ENCODE data around the gene SINHCAF. TPM values are rescaled to one million over a fixed set of nuclear protein-coding genes. Genes with fewer than 3 reads are reported as not detected.
A peak's percentile ranks its signal among the peaks of the same experiment; 100 is the strongest.

The SINHCAF gene
- total RNA-seq, 2 donors from 2014 or later: 22.4 to 34.7 TPM

DNA sequence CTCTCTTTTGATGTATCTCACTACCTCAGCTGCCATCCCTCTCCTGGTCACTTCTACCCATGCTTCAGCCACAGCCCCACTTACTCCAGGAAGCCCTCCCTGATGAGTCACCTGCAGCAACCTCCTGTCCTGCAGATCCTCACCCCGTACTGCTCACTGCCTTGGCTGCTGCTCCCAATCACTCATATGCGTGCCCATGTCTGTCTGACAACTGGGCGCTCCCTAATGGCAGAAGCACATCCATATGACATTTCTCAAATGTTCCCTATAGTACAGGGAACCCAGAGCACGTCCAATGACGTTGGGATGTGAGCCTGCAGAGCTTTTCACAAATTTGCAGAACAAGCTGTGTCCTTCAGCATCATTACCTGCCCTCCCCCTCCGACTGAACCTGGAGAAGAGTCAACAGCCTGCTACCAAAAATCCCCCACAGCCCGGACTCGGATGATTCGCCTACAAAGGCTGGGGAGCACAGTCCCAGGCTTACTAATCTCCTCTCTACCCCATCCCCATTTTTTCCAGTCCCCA, 90.0 kb downstream of the SINHCAF start:
- Histone ChIP-seq H3K27ac (no peak overlapping the region), H3K4me1 (no peaks in the 10 kb centered on the region), H3K27me3 (no peaks in the 10 kb centered on the region), H3K4me3 (no peak overlapping the region), H3K36me3 (no peaks in the 10 kb centered on the region), H3K9me3 (no peaks in the 10 kb centered on the region)
- DNase-seq (ENCODE audit: low spot score): no peak
- TF ChIP-seq, protein P1, sequence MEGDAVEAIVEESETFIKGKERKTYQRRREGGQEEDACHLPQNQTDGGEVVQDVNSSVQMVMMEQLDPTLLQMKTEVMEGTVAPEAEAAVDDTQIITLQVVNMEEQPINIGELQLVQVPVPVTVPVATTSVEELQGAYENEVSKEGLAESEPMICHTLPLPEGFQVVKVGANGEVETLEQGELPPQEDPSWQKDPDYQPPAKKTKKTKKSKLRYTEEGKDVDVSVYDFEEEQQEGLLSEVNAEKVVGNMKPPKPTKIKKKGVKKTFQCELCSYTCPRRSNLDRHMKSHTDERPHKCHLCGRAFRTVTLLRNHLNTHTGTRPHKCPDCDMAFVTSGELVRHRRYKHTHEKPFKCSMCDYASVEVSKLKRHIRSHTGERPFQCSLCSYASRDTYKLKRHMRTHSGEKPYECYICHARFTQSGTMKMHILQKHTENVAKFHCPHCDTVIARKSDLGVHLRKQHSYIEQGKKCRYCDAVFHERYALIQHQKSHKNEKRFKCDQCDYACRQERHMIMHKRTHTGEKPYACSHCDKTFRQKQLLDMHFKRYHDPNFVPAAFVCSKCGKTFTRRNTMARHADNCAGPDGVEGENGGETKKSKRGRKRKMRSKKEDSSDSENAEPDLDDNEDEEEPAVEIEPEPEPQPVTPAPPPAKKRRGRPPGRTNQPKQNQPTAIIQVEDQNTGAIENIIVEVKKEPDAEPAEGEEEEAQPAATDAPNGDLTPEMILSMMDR (IDR thresholded peaks at IDR 0.05): no peak

DNA sequence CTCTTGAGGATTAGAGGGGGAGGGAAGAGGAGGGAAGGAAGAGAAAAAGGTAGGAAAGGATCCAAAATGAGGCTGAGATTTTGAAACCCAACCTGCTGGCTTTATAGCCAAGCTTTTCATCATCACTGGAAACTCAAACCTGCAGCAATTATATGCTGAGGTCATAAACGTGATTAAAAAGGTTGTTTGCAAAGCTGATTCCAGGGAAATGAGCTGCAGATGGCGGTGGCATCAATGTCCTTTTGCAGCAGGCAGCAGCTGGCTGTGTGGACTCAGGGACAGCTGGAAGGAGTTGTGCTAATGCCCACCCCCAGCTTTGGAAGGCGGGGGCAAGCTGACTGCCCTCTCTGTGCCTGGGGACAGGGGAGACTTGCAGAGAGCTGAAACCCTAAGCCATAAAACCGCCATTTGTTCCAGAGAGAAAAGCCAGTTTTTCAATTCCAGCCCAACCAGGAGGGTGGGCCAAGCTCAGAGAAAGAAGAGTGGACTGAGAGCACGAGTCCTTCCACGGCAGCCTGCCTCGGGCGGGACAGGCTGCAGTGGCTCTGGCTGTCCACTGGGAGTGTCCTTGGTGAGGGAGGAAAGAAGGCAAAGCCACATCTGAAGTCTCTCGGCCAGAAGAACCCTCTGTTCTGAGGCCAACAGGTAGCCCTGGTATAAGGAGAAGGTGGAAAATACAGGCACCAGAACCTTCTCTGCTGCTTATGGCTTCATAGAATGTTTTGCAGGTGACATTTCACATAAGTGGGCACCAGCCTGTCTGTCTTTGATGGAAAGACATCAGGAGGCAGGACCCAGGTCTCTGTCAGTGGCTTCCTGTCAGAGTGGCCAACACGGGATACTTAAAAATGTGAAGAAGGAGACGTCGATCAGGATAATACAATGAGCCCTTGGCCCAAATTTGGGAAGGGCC, 90.7 kb downstream of the SINHCAF start:
- TF ChIP-seq, protein P1 (IDR thresholded peaks at IDR 0.05): peak in 1 of 2 donors; percentile 58
- H3K9me3 ChIP-seq: no peaks in the 10 kb centered on the region
- H3K36me3 ChIP-seq: no peaks in the 10 kb centered on the region
- DNase-seq (ENCODE audit: low spot score): no peak
- H3K27ac ChIP-seq: no peak overlapping the region
- no peak overlapping the region for H3K4me3 ChIP-seq
- H3K27me3 ChIP-seq: no peaks in the 10 kb centered on the region
- no peaks in the 10 kb centered on the region for H3K4me1 ChIP-seq

DNA sequence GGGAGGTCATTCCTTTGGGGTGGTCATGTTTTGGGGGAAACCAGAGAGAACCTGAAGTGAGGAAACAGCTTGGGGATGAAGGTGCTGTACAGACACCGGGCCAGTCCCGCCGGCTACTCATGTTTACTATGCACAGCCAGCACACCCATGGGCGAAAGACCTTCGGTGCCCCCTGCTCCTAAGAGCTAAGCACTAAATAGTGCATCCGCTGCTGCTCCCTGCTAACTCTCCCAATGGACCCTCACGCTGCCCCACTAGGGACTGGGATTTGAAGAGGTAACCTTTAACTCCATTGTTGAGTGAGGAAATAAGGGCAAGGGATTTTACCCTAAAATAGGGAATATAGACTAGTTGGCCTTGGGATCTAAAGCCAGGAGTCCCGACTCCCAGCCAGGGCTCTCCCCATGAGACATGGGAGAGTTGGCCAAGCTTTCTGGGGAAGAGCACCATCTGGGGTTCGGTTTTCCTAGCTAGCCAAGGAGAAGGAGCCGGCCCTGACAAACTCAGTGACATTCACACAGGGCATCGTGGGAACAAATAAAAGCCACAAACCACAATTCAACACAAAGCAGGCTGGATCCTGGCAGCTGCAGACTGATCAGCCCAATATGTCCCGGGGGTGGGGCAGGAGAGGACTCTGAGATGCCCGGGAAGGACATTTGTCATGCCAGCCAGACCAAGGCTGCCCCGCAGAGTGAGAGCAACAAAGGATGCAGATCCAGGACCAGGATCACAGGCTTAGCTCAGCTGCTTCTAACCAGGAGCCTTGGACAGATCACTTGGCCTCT, 91.7 kb downstream of the SINHCAF start:
- Histone ChIP-seq H3K4me3 (no peak overlapping the region), H3K27ac (no peak overlapping the region), H3K9me3 (no peaks in the 10 kb centered on the region), H3K4me1 (no peaks in the 10 kb centered on the region), H3K27me3 (no peaks in the 10 kb centered on the region), H3K36me3 (no peaks in the 10 kb centered on the region)
- TF ChIP-seq, protein P1 (IDR thresholded peaks at IDR 0.05): no peak
- DNase-seq (ENCODE audit: low spot score): no peak

DNA sequence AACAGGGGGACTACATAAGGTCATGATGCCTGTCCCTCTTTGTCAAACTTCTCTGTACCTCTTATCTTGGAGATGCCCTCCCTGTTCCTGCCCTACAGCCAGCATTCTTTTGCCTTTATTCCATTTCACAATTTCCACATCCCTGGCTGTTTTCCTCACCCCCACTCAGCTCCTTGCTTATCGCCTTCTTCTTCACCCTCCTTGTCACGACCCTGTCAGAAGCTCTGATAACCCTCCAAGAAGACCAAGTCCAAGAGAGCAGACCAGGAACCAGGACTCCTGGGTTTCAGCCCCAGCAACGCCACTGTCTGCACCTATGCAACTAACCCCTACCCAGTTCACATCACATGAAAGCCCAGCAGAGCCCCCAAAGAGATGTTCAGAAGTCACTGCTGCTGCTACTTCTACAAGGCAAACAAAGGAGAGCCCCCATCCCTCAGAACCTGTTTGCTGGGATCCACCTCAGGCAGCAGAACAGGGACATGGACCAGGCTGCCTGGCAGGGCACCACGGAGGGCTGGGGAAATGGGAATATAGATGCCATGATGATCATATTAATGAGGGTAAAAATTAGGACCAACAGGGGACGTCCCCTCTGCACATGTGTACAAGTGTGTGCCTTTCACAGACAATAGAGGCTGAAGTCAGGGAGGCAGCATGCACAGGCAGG, 92.8 kb downstream of the SINHCAF start:
- Histone ChIP-seq H3K36me3 (no peaks in the 10 kb centered on the region), H3K9me3 (no peaks in the 10 kb centered on the region), H3K4me1 (no peaks in the 10 kb centered on the region), H3K4me3 (no peak overlapping the region), H3K27me3 (no peaks in the 10 kb centered on the region), H3K27ac (no peak overlapping the region)
- DNase-seq (ENCODE audit: low spot score): no peak
- TF ChIP-seq, protein P1 (IDR thresholded peaks at IDR 0.05): no peak

DNA sequence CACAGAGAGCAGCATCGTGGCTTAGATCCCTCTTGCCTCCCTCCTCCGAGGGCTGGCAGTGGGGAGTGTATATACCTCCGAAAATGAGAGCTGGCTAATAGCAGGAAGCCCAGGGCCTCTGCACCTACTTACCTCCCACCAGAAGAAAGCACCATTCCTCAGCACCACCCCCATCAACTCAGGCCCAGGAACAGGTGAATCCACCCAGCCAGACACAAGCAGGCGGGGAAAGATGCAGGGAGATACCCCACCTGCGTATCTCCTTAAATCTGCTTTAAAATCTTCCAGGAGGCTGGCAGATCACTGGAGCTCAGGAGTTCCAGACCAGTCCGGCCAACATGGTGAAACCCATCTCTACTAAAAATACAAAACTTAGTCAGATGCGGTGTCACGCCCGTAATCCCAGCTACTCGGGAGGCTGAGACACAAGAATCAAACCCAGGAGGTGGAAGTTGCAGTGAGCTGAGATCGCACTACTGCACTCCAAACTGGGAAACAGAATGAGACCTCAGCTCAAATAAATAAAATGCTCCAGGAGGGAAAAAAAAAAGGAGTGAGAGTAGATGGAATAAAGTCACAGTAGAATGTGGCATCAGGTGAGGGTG, 93.5 kb downstream of the SINHCAF start:
- Histone ChIP-seq H3K27ac (no peak overlapping the region), H3K27me3 (no peaks in the 10 kb centered on the region), H3K36me3 (no peaks in the 10 kb centered on the region), H3K4me1 (no peaks in the 10 kb centered on the region), H3K4me3 (no peak overlapping the region), H3K9me3 (no peaks in the 10 kb centered on the region)
- TF ChIP-seq, protein P1 (IDR thresholded peaks at IDR 0.05): no peak
- DNase-seq (ENCODE audit: low spot score): no peak

All from right atrium auricular region (tissue), 2 donors.